Stomach (tissue), 9 donors: ENCODE measurements around the gene DMXL1. TPM values are rescaled to one million over a fixed set of nuclear protein-coding genes. Genes with fewer than 3 reads are reported as not detected.

Experiments used
- DNase-seq, 2 donors: peaks; one replicate each; pipeline versions ENCODE4 v3.0.0 to v3.0.0-alpha.2; 2013 to 2019
- H3K27ac ChIP-seq, 5 donors: fragments of 200-600 bp in 4 of 5; sonication (generic) in 4 of 5; one replicate each; pipeline ENCODE4 v1.5.1; 2013 to 2019; ENCODE audit warnings: mild to moderate bottlenecking in 1 of 5, moderate library complexity in 1 of 5
- H3K27me3 ChIP-seq, 3 donors: fragments of 200-600 bp; sonication (generic); one replicate each; pipeline ENCODE4 v1.5.1; 2017 to 2019; ENCODE audit warnings: mixed run types in 1 of 3
- H3K36me3 ChIP-seq, 4 donors: fragments of 200-600 bp; sonication (generic); 1 replicate in 3 of 4; 2 replicates in 1 of 4; pipeline ENCODE4 v1.5.1; 2016 to 2019
- H3K4me1 ChIP-seq, 4 donors: fragments of 200-600 bp; sonication (generic); one replicate each; pipeline ENCODE4 v1.5.1; 2016 to 2019
- H3K4me3 ChIP-seq, 4 donors: fragments of 200-600 bp; sonication (generic) in 3 of 4; one replicate each; pipeline ENCODE4 v1.5.1; 2016 to 2019; ENCODE audit warnings: mild to moderate bottlenecking in 1 of 4
- H3K9me3 ChIP-seq, 4 donors: fragments of 200-600 bp; sonication (generic); one replicate each; pipeline ENCODE4 v1.5.1; 2016 to 2019
- EP300 ChIP-seq: sonication (generic); formaldehyde crosslinking; IDR thresholded peaks from one replicate; pipeline ENCODE4 v1.6.1; 2017; ENCODE audit warnings: antibody characterized with exemption
- POLR2A ChIP-seq, 4 donors: fragments of 450-650 bp; IDR thresholded peaks; one replicate each; pipeline ENCODE4 v1.6.1; 2016; ENCODE audit warnings: antibody characterized with exemption in 4 of 4, control low read depth in 2 of 4, mild to moderate bottlenecking in 1 of 4, moderate library complexity in 1 of 4
- POLR2AphosphoS5 ChIP-seq, 3 donors: sonication (generic); formaldehyde crosslinking; IDR thresholded peaks; one replicate each; pipeline ENCODE4 v1.6.1; 2016; ENCODE audit warnings: antibody characterized with exemption in 3 of 3
- WGBS, 5 donors: extraction: QIAGEN DNeasy Blood & Tissue Kit in 3 of 5; methylation state at CpG; one replicate each; pipeline versions ENCODE4 v1.1.5 to v1.1.7; 2013 to 2018; 5-methylcytosine and 5-hydroxymethylcytosine counted together
- intact Hi-C: fragments of 100-400 bp; cut with DNase I; formaldehyde crosslinking; loops from one replicate; pipeline ENCODE4 v1.15.1; 2023; ENCODE audit warnings: low total_unique reads
- polyA plus RNA-seq, 3 donors: library from polyadenylated mRNA; stranded (reverse); fragments of 200-250 nt; gene quantifications; one replicate each; pipeline ENCODE4 v1.2.3, GENCODE V29; 2013
- total RNA-seq, 5 donors: library from RNA; depleted of rRNA; stranded (reverse); fragments of >200 nt; gene quantifications; one replicate each; pipeline versions ENCODE4 v1.1.0 to v1.2.3, GENCODE V29; 2014 to 2016
- TF ChIP-seq, protein P1 (sequence below), 7 experiments: fragments of 450-650 bp in 4 of 7; fragments of 200-600 bp in 3 of 7; sonication (generic) in 3 of 7; IDR thresholded peaks; one replicate each; pipeline ENCODE4 v1.5.1; 2016 to 2019; ENCODE audit warnings: antibody characterized with exemption in 7 of 7, control low read depth in 2 of 7, mild to moderate bottlenecking in 1 of 7
- donor health status: healthy with polysubstance abuse.
- donor health status: Bipolar disorder and iron deficiency.
- donor health status: healthy.

DMXL1 gene
- total and polyA plus RNA-seq, 8 donors = 6.0 to 164 (median 86.0) TPM

DNA sequence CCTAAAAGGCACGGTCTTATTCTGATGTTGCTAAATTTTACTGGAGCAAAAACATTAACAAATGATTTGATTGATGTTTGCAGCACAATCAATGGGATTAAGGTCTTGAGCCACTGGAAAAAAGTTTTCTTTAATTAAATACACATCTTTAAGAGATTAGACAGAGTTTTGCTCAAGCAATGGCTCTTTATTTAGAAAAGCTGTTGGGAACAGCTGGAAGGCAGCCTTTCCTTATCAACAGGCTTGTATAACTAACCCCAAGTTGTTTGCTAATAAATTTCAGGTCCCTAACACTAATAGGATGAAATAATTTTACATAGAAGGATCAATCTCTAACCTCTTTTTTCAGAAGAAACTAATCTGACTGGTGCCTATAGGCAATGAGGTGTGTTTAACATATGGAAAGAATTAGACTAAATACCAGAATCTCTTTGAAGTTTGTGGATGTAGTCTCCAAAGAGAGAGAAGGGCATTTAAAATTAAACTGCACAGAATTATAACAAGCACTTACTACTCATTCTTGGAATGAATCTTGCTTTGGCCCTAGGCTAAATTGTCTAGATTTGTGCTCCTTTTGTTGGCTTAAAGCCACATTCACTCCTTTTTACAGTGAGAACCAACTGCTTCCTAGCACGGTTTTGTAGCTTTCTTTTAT is 217.6 kb downstream of the DMXL1 start:
- TF ChIP-seq POLR2AphosphoS5 (IDR thresholded peaks at IDR 0.05) = no peak
- TF ChIP-seq, protein P1, sequence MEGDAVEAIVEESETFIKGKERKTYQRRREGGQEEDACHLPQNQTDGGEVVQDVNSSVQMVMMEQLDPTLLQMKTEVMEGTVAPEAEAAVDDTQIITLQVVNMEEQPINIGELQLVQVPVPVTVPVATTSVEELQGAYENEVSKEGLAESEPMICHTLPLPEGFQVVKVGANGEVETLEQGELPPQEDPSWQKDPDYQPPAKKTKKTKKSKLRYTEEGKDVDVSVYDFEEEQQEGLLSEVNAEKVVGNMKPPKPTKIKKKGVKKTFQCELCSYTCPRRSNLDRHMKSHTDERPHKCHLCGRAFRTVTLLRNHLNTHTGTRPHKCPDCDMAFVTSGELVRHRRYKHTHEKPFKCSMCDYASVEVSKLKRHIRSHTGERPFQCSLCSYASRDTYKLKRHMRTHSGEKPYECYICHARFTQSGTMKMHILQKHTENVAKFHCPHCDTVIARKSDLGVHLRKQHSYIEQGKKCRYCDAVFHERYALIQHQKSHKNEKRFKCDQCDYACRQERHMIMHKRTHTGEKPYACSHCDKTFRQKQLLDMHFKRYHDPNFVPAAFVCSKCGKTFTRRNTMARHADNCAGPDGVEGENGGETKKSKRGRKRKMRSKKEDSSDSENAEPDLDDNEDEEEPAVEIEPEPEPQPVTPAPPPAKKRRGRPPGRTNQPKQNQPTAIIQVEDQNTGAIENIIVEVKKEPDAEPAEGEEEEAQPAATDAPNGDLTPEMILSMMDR (IDR thresholded peaks at IDR 0.05) = no peak
- H3K27me3 ChIP-seq = no peaks in the 10 kb centered on the region
- H3K4me3 ChIP-seq = peak overlapping the region in 1 of 4 donors; percentile 3
- intact Hi-C loops = no loop called here
- no peak for DNase-seq
- no peaks in the 10 kb centered on the region for H3K9me3 ChIP-seq
- WGBS, 5 donors = 16 to 25% (median 19%) methylated on average over 2 of the region's 2 CpGs
- no peaks in the 10 kb centered on the region for H3K36me3 ChIP-seq
- peaks cover 50 to 88% (median 69%) of the 10 kb centered on the region in 4 donors for H3K4me1 ChIP-seq
- peak overlapping the region in 1 of 5 donors; percentile 52 for H3K27ac ChIP-seq

DNA sequence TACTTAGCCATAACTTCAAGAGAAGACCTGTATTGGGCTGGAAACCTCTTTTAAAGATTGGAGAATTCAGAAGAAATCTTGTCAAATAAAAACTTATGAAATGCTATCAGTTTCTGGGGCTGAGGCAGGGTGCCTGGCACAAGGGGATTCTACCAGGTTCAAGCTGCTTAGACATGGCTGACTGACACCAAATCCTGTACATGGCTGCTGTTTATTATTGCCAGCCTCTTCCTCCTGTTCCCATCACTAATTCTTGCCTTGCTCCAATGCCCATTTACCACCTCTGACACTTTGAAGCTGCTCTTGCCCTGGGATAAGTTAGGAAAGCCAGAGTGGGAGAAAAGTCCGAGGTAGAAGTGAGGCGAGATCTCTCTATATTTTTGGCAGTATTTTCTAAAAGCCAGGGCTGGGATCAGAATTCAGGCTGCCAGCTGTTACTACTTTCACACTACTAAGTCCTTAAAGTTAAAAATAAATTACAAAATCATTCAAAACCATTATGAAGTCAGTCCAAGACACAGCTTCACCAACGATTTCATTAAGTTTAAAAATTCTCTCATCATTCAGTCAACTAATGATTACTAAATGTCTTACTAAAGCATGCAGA is 218.7 kb downstream of the DMXL1 start:
- Histone ChIP-seq H3K36me3 (no peaks in the 10 kb centered on the region), H3K4me1 (peaks cover 50 to 78% (median 62%) of the 10 kb centered on the region in 4 donors), H3K4me3 (no peak overlapping the region), H3K9me3 (no peaks in the 10 kb centered on the region), H3K27ac (peak overlapping the region in 3 of 5 donors; percentile 33 to 52 (median 38)), H3K27me3 (no peaks in the 10 kb centered on the region)
- DNase-seq = no peak
- WGBS, 5 donors = 52 to 58% (median 56%) methylated on average over 3 of the region's 3 CpGs
- no peak for TF ChIP-seq POLR2A (IDR thresholded peaks at IDR 0.05)
- TF ChIP-seq, protein P1 (IDR thresholded peaks at IDR 0.05) = no peak
- TF ChIP-seq POLR2AphosphoS5 (IDR thresholded peaks at IDR 0.05) = no peak
- TF ChIP-seq EP300 = no peak
- intact Hi-C loops = no loop called here

DNA sequence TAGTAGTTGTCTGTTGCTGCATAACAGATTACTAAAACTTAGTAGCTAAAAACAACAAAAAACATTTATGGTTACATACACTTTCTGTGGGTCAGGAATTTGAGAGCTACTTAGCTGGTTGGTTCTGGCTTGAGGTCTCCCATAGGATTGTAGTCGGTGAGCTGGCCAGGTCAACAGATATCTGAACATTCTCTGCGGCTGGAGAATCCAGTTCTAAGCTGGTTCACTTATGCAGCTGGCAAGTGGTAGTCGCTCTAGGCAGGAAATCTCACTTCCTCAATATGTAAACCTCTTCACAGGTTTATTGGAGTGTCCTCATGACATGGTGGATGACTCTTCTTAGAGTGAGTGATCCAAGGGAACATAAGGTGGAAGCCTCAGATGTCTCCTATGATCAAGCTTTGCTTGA is 219.3 kb downstream of the DMXL1 start:
- H3K9me3 ChIP-seq = no peaks in the 10 kb centered on the region
- intact Hi-C loops = no loop called here
- TF ChIP-seq POLR2A (IDR thresholded peaks at IDR 0.05) (no peak), EP300 (no peak), POLR2AphosphoS5 (IDR thresholded peaks at IDR 0.05) (no peak)
- TF ChIP-seq, protein P1 (IDR thresholded peaks at IDR 0.05) = no peak
- no peaks in the 10 kb centered on the region for H3K27me3 ChIP-seq
- H3K4me3 ChIP-seq = no peak overlapping the region
- 54 to 69% (median 64%) methylated on average over 3 of the region's 3 CpGs for WGBS, 5 donors
- peak in 1 of 2 donors; percentile 47 for DNase-seq
- peak overlapping the region in 3 of 5 donors; percentile 33 to 52 (median 38) for H3K27ac ChIP-seq
- peaks cover 47 to 71% (median 56%) of the 10 kb centered on the region in 4 donors for H3K4me1 ChIP-seq
- no peaks in the 10 kb centered on the region for H3K36me3 ChIP-seq

DNA sequence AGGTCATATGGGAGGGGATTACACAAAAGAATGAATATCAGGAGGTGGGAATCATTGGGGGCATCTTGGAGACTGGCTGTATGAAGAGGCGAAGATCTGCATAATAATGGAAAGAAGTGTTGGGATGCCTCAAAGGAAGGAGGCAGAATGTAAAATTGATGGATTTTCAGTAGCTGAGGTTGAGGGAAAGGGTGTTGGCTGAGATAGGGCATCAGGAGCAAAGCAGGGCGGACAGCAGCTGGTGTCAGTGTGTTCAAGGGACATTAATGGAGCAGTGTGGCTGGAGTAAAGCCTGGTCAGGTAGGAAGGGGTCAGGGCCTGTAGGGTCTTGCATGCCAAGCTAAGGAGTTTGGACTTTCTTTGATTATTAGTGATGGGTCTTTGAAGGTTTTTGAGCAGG is 219.7 kb downstream of the DMXL1 start:
- intact Hi-C loops = no loop called here
- no peak overlapping the region for H3K4me3 ChIP-seq
- H3K9me3 ChIP-seq = no peaks in the 10 kb centered on the region
- TF ChIP-seq POLR2A (IDR thresholded peaks at IDR 0.05) (no peak), POLR2AphosphoS5 (IDR thresholded peaks at IDR 0.05) (no peak), EP300 (no peak)
- TF ChIP-seq, protein P1 (IDR thresholded peaks at IDR 0.05) = no peak
- no peaks in the 10 kb centered on the region for H3K36me3 ChIP-seq
- 95 to 99% (median 97%) methylated on average over 2 of the region's 2 CpGs for WGBS, 5 donors
- peak overlapping the region in 1 of 5 donors; percentile 52 for H3K27ac ChIP-seq
- peaks cover 43 to 67% (median 52%) of the 10 kb centered on the region in 4 donors for H3K4me1 ChIP-seq
- H3K27me3 ChIP-seq = no peaks in the 10 kb centered on the region
- DNase-seq = no peak
